Activated T-helper 2 cell treated with anti-CD3 and anti-CD28 coated beads, Interferon-gamma antibody, Interleukin-2, Interleukin-4, amounts not matched to agents 10 μg/mL and 5 μg/mL and 100 μg/mL, durations not matched to agents 14 hours and 24 hours and 36 hours (primary cell): ENCODE measurements around the gene PHACTR1. TPM values are rescaled to one million over a fixed set of nuclear protein-coding genes. Genes with fewer than 3 reads are reported as not detected.

Source experiments
- DNase-seq: peaks from one replicate; pipeline ENCODE4 v3.0.0; 2021; ENCODE audit warnings: low spot score
- H3K27ac Mint-ChIP-seq: one replicate; pipeline ENCODE4 v1.8.0; 2021; ENCODE audit warnings: mixed read lengths
- H3K27me3 Mint-ChIP-seq: one replicate; pipeline ENCODE4 v1.8.0; 2021; ENCODE audit warnings: low read depth, mixed read lengths
- H3K36me3 Mint-ChIP-seq: one replicate; pipeline ENCODE4 v1.8.0; 2021; ENCODE audit warnings: low read depth, mixed read lengths
- H3K4me1 Mint-ChIP-seq: one replicate; pipeline ENCODE4 v1.8.0; 2021; ENCODE audit warnings: low read depth, mixed read lengths
- H3K4me3 Mint-ChIP-seq: one replicate; pipeline ENCODE4 v1.8.0; 2021; ENCODE audit warnings: low read depth, mild to moderate bottlenecking, moderate library complexity, mixed read lengths
- H3K9me3 Mint-ChIP-seq: one replicate; pipeline ENCODE4 v1.8.0; 2021; ENCODE audit warnings: mixed read lengths
- intact Hi-C: fragments of 100-400 bp; cut with micrococcal nuclease; formaldehyde crosslinking; loops from one replicate; pipeline ENCODE4 v1.15.1; 2023
- total RNA-seq: library from RNA; stranded (reverse); gene quantifications from 2 replicates; pipeline ENCODE4 v1.2.3, GENCODE V29; 2022

Gene PHACTR1
- total RNA-seq, 1 donor from 2014 or later, result 0.11 TPM

DNA sequence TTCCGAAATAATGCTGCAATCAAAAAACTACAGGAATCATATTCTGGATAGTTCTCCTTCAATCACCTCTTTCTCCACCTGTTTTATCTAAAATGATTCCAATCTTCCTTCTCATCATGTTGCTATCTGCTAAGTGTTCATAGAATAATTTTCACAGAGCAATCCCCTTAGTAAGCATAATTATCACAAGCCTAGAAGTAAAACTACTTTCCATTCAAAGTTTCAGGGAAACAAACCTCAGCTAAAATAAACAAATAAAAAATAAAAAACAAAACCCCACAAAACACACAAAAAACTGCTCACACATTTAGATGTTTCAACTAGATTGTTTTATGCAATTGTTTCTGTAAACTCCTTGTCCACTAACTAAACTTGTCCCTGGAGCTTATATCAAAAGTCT lies 291.2 kb downstream of the PHACTR1 start:
- intact Hi-C loops, result no loop called here
- H3K4me1 Mint-ChIP-seq, result no peaks in the 10 kb centered on the region
- no peaks in the 10 kb centered on the region for H3K36me3 Mint-ChIP-seq
- no peak for DNase-seq
- H3K27me3 Mint-ChIP-seq, result peaks cover 28% of the 10 kb centered on the region
- no peaks in the 10 kb centered on the region for H3K9me3 Mint-ChIP-seq
- H3K4me3 Mint-ChIP-seq, result no peak overlapping the region
- H3K27ac Mint-ChIP-seq, result no peak overlapping the region

DNA sequence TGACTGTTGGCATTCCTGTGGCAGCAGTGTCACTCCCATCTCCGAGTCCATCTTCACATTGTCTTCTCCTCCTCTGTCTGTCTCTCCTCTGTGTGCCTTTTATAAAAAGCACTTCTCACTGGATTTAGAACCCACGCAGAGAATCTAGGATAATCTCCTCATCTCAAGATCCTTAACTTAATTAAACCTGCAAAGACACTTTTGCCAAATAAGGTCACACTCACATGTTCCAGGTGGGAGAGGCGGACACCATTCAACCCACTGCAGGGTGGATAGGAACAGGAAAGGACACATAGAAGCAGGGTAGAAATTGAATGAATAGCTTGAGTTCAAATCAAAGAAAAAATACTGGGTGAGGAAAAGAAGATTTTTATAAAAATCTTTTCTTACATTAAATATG lies 292.5 kb downstream of the PHACTR1 start:
- no peaks in the 10 kb centered on the region for H3K36me3 Mint-ChIP-seq
- intact Hi-C loops, result no loop called here
- peaks cover 2% of the 10 kb centered on the region for H3K4me1 Mint-ChIP-seq
- H3K27ac Mint-ChIP-seq, result no peak overlapping the region
- peaks cover 36% of the 10 kb centered on the region for H3K27me3 Mint-ChIP-seq
- H3K4me3 Mint-ChIP-seq, result no peak overlapping the region
- no peaks in the 10 kb centered on the region for H3K9me3 Mint-ChIP-seq
- DNase-seq, result no peak

DNA sequence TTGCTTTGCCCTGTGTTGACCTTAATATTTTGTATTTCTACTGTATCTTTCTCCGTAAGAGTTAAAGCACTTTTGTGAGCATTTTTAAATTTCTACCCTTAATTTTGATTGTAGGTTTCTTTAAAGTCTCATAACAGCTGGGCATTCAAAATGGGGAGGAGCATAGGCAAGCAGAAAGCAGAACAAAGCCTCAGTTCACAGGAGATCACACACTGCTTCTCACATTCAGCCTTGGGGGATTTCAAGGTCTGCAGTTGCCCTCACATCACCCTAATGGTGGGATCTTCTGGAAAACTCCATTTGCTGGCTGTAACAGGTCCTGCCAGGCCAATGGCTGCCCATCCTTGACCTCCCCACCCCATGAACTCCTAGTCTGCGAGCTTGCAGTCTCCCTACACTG lies 292.9 kb downstream of the PHACTR1 start:
- peaks cover 38% of the 10 kb centered on the region for H3K27me3 Mint-ChIP-seq
- peaks cover 2% of the 10 kb centered on the region for H3K4me1 Mint-ChIP-seq
- no peaks in the 10 kb centered on the region for H3K9me3 Mint-ChIP-seq
- no peak overlapping the region for H3K4me3 Mint-ChIP-seq
- H3K36me3 Mint-ChIP-seq, result no peaks in the 10 kb centered on the region
- H3K27ac Mint-ChIP-seq, result no peak overlapping the region
- DNase-seq, result no peak
- intact Hi-C loops, result no loop called here

DNA sequence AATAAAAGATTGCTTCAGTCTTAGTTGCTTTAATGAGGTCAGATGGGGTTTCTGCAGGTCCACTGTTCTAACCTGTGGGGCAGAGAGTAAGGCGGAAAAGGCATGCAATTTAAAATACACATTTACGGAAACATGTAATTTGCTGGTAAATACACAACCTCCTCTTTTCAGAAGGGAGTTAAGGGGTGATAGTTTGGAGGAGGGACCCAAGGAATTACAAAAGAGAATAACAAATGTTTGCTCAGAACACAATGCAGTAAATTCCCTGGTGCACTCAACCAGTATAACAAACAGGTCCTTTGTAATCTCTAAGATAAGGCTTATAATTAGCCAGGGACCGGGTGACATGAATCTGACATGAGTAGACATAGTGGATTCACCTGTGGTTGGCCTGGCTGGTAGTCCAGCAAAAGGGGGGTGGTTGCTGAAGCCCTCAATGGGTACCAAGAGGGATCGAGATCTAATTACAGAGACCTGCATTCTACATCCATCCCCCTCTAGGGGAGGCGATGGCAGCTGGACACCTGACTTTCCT lies 295.1 kb downstream of the PHACTR1 start:
- Mint-ChIP-seq H3K9me3 (no peaks in the 10 kb centered on the region), H3K4me3 (no peak overlapping the region), H3K4me1 (peaks cover 2% of the 10 kb centered on the region), H3K27ac (no peak overlapping the region), H3K36me3 (no peaks in the 10 kb centered on the region), H3K27me3 (peaks cover 49% of the 10 kb centered on the region)
- intact Hi-C loops, result no loop called here
- DNase-seq, result no peak

DNA sequence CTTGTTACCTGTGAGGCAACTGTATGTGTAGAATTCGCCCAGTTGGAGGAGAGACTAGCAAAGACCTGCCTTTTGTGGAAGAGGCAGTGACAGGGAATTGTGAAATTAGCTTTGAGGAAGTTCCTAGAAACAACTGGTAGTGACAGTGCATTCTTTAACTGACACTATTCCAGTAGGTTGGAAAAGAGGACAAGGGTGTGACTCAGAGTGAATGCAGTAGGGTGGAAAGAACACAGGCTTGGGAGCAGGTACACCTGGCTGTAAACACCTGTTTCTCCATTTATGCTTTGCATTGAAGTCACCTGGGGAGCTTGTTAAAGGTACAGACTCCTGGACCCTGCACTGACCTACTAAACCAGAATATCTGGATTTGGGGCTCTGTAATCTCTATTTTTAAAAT lies 295.7 kb downstream of the PHACTR1 start:
- peaks cover 2% of the 10 kb centered on the region for H3K4me1 Mint-ChIP-seq
- intact Hi-C loops, result no loop called here

DNA sequence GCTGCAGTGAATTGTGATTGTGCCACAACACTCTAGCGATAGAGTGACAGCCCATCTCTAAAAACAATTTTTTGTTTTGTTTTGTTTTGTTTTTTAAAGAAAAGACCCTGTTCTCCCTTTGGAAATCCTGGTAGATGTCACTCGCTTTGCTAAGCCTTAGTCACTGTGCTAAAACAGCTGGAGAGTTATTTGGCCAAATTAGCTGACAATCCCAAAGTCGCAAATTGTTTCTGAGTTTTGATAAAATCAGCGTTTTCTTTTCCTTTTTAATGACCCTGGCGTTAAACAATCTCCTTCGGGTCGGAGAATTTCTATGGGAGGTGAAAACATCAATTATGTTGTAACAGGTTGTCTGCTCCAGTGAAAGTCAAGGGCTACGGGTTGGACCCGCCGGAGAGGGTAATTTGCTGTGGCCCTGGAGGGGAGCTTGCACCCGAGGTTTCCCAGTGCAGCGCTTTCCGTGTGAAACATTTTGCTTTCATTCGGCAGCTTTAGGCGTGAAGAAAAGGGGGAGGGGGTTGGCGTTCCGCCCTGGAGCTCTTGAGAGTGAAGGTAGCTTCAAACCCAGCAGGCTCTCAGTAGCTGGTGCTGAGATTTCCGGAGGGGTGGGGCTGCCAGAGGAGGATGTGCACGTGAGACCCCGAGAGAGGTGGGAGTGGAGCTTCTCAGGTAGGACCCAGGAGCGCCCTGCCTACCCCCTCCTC lies 296.6 kb downstream of the PHACTR1 start:
- intact Hi-C loops, result no loop called here
- Mint-ChIP-seq H3K4me1 (peaks cover 2% of the 10 kb centered on the region), H3K27me3 (peaks cover 50% of the 10 kb centered on the region), H3K27ac (no peak overlapping the region), H3K9me3 (no peaks in the 10 kb centered on the region), H3K36me3 (no peaks in the 10 kb centered on the region), H3K4me3 (no peak overlapping the region)
- no peak for DNase-seq

More for the DNA sequence above, 295.7 kb downstream of the PHACTR1 start:
- H3K36me3 Mint-ChIP-seq, result no peaks in the 10 kb centered on the region
- no peak for DNase-seq
- H3K4me3 Mint-ChIP-seq, result no peak overlapping the region
- H3K9me3 Mint-ChIP-seq, result no peaks in the 10 kb centered on the region
- H3K27ac Mint-ChIP-seq, result no peak overlapping the region
- peaks cover 52% of the 10 kb centered on the region for H3K27me3 Mint-ChIP-seq

DNA sequence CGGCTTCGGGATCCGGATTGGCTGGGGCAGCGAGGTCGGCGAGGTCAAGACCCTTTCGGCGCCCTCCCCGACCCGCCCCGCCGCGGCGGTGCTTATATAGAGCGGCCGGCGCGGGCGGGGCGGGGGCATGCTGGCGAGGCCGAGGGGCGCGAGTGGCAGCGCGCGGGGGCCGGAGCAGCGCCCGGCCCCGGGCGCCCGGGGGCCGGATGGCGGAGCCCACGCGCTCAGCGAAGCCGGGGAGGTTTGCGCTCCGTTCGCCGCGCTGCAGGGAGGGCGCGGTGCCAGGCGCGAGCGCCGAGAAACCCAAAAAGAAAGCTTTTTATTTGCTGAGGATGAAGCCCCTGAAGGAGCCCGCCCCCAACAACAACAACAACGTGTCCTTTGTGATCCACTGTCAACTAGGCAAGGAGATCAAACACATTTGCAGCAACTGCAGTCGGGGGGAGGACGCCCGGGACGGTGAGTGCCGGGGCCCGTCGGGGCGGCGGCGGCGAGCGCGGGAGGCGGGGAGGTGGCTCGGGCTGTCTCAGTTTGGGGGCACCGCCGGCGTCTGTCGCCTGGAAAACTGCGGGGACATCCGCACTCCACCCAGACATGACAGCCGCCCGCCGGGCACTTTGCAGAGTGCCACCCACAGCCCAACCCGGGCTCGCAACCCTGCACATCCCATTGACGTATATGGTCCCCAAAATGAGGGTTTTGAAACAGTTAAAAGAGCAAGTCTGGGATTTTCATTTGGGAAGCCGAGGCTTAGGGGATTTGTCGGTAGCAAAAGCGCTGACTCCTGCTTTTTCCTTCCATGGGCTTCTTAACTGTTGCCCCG lies 297.3 kb downstream of the PHACTR1 start:
- peaks cover 52% of the 10 kb centered on the region for H3K27me3 Mint-ChIP-seq
- intact Hi-C loops, result no loop called here
- no peaks in the 10 kb centered on the region for H3K9me3 Mint-ChIP-seq
- no peak overlapping the region for H3K27ac Mint-ChIP-seq
- H3K36me3 Mint-ChIP-seq, result no peaks in the 10 kb centered on the region
- H3K4me1 Mint-ChIP-seq, result peaks cover 2% of the 10 kb centered on the region
- DNase-seq, result no peak
- H3K4me3 Mint-ChIP-seq, result no peak overlapping the region

DNA sequence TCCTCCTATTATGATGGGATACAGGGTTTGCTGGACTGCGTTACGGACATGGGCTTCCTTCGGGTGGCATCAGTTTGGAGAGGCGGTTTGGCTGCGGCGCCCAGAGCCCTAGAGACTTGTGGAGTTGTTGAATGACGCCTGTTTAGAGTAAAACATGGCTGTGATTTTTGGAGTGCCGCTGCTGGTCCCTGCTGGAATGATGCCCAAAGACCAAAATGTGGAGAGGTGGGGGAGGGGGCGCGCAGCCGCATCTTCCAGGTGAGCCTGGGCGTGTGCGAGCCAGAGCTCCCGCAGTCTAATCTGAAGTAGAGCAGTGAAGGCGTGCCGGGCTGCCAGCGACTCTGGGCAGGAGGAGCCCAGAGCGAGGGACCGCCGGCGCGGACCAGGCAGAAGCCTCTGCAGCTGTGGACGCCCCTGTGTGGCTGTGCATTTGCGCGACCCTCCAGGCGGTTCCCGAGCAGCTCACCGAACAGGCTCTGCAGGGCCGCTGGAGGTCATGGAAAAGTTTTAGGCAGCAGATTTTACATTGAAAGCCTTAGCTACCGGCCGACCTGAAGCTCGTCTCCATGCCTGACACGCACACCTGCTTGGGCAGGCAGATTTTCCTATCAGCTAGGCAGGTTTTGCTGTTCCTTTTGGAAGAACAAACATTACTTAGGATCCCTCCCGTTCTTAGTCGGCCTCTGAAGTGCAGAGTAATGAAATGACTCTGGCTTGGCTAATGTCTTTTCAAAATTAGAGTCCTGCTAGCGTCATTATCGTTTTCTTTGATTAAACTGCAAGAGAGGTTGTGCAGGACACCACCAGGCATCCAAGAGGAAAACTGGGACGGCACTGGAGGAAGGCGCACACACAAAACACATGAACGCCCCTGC lies 298.2 kb downstream of the PHACTR1 start:
- Mint-ChIP-seq H3K4me3 (no peak overlapping the region), H3K4me1 (peaks cover 2% of the 10 kb centered on the region), H3K9me3 (no peaks in the 10 kb centered on the region), H3K27me3 (peaks cover 51% of the 10 kb centered on the region), H3K36me3 (no peaks in the 10 kb centered on the region), H3K27ac (no peak overlapping the region)
- DNase-seq, result no peak
- intact Hi-C loops, result no loop called here

DNA sequence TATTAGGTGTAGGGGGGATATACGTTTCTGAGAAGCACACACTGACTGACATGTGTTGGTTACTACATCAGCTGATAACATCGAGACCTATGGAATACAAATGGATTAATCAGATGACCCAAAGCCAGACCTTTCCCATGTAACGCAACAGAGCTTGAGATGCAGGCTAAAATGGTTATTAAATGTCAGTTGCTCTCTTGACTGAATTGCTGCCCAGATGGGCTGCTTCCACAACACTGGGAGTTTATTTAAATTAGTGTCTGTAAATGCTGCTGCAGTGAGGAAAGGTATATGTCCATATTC lies 298.8 kb downstream of the PHACTR1 start:
- intact Hi-C loops, result no loop called here
- H3K36me3 Mint-ChIP-seq, result no peaks in the 10 kb centered on the region
- no peaks in the 10 kb centered on the region for H3K9me3 Mint-ChIP-seq
- H3K27ac Mint-ChIP-seq, result no peak overlapping the region
- H3K27me3 Mint-ChIP-seq, result peaks cover 55% of the 10 kb centered on the region
- peaks cover 2% of the 10 kb centered on the region for H3K4me1 Mint-ChIP-seq
- no peak overlapping the region for H3K4me3 Mint-ChIP-seq
- no peak for DNase-seq

DNA sequence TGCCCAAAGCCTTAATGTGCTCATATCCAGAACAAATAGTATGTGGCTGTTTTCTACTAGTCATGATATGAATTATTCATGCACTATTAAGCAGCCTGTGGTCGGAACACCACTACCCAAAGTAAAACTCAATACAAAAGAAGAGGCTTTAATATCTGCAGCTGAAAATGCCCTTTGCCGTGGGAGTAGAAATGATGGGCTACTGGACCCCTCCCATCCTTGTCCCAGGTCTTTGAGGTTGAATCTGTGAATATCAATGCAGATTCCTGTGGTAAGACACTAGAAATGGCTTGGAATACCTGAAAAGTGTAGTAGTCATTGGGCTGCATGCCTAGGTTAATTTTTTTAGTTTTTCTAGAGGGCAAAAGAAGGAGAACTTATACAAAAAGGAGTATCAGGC lies 308.0 kb downstream of the PHACTR1 start:
- Mint-ChIP-seq H3K4me3 (no peak overlapping the region), H3K27ac (no peak overlapping the region), H3K9me3 (no peaks in the 10 kb centered on the region), H3K4me1 (no peaks in the 10 kb centered on the region), H3K27me3 (peaks cover 17% of the 10 kb centered on the region), H3K36me3 (no peaks in the 10 kb centered on the region)
- intact Hi-C loops, result no loop called here
- DNase-seq, result no peak

DNA sequence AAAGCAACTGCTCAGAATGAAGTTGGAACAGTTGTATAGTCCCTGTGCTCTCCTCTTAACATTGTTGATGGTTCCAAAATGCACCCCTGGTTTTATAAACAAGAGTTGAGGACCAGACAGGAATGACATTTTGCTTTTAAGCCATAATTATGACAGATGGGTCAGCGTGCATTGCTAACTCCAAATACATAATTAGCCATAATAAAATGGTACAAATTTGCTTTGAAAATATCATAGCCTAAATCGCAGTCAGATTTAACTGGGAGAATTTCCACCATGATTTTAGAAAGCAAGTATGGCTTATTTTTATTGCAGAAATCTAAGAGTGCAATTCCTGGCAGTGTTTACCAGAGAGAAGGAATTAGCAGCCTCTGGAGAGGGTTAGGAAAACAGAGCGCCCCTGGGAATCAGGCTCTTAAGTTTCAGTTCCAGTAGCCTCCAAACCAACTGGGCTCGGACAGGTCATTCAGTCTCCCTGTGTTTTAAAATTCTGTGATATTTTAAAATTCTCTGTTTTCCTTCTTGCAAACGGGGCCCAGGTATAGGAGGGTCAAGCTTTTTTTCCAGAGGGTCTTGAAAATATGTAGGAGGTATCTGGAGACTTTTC lies 309.4 kb downstream of the PHACTR1 start:
- no peaks in the 10 kb centered on the region for H3K4me1 Mint-ChIP-seq
- no peaks in the 10 kb centered on the region for H3K9me3 Mint-ChIP-seq
- H3K4me3 Mint-ChIP-seq, result no peak overlapping the region
- no peak for DNase-seq
- no peaks in the 10 kb centered on the region for H3K36me3 Mint-ChIP-seq
- H3K27ac Mint-ChIP-seq, result no peak overlapping the region
- H3K27me3 Mint-ChIP-seq, result peaks cover 20% of the 10 kb centered on the region
- intact Hi-C loops, result no loop called here

DNA sequence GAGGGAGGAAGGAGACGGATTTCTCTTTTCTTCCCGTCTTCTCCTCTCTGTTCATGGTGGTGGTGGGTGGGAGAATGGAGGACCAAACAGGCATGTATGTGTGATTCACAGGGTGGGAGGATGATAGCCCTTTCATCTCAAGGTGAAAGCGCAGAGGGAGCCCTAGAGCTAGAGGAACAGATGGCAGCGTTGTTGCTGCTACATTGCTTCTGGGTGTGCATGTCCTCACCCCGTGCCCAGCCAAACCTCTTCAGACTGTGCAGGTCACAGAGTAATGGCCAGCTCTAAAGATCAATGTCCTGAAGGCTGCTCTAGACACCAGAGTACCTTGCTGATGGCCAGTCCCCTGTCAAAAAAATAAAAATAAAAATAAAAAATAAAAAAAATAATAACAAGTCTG lies 310.0 kb downstream of the PHACTR1 start:
- Mint-ChIP-seq H3K27me3 (peaks cover 24% of the 10 kb centered on the region), H3K4me3 (no peak overlapping the region), H3K36me3 (no peaks in the 10 kb centered on the region), H3K9me3 (no peaks in the 10 kb centered on the region), H3K27ac (no peak overlapping the region), H3K4me1 (no peaks in the 10 kb centered on the region)
- DNase-seq, result no peak
- intact Hi-C loops, result no loop called here
